SK-N-SH (cell line): ENCODE measurements around the gene SULT2B1. TPM values are rescaled to one million over a fixed set of nuclear protein-coding genes. Genes with fewer than 3 reads are reported as not detected.

Source experiments
- CTCF ChIA-PET: fragments of 300-600, 350-600 bp; formaldehyde crosslinking; extraction: SDS; loops from one replicate; lab custom pipeline; 2021; lab: Yijun Ruan, JAX
- POLR2A ChIA-PET: fragments of 350-600 bp; sonication (Branson Sonifier 250); formaldehyde crosslinking; extraction: SDS; loops from one replicate; lab custom pipeline; 2020; ENCODE audit warnings: antibody characterized with exemption, inconsistent platforms; lab: Yijun Ruan, JAX
- DNase-seq: peaks from one replicate; pipeline ENCODE4 v3.0.0; 2012
- H2AFZ ChIP-seq: fragments of 200-600 bp; sonication (generic); 2 replicates; pipeline ENCODE4 v1.8.1; 2016; ENCODE audit warnings: antibody characterized with exemption, mild to moderate bottlenecking, low read depth
- H3F3A ChIP-seq: fragments of 200-600 bp; sonication (generic); replicated peaks from 2 replicates; pipeline ENCODE3; 2016; ENCODE audit warnings: antibody characterized with exemption, mild to moderate bottlenecking; ENCODE audit not compliant: insufficient read depth
- H3K27ac ChIP-seq, 2 experiments: fragments of 200-500 bp in 1 of 2; fragments of 200-600 bp in 1 of 2; sonication (Bioruptor generic) in 1 of 2; sonication (generic), shearing (Covaris generic) in 1 of 2; 2 replicates each; pipeline versions ENCODE4 v1.5.1 to v1.6.1; 2014 to 2016; ENCODE audit warnings: low read depth in 2 of 2, inconsistent platforms in 1 of 2, low read length in 1 of 2, mild to moderate bottlenecking in 1 of 2, mixed read lengths in 1 of 2
- H3K27me3 ChIP-seq: fragments of 200-600 bp; sonication (generic), shearing (Covaris generic); 2 replicates; pipeline ENCODE4 v1.6.1; 2016; ENCODE audit warnings: mixed run types; ENCODE audit not compliant: insufficient read depth
- H3K36me3 ChIP-seq, 2 experiments: fragments of 200-500 bp in 1 of 2; fragments of 200-600 bp in 1 of 2; sonication (Bioruptor generic) in 1 of 2; sonication (generic) in 1 of 2; replicated peaks in 1 of 2; 2 replicates each; pipeline versions ENCODE3 to v1.5.1; 2014 to 2016; ENCODE audit warnings: low read length in 1 of 2, mild to moderate bottlenecking in 1 of 2; ENCODE audit not compliant: insufficient read depth in 2 of 2, control insufficient read depth in 1 of 2
- H3K4me1 ChIP-seq, 2 experiments: fragments of 200-500 bp in 1 of 2; fragments of 200-600 bp in 1 of 2; sonication (Bioruptor generic) in 1 of 2; sonication (generic), shearing (Covaris generic) in 1 of 2; 2 replicates each; pipeline versions ENCODE4 v1.5.1 to v1.6.1; 2014 to 2016; ENCODE audit warnings: low read depth in 1 of 2, low read length in 1 of 2, mixed run types in 1 of 2; ENCODE audit not compliant: insufficient read depth in 2 of 2, control insufficient read depth in 1 of 2
- H3K4me2 ChIP-seq: fragments of 200-600 bp; sonication (generic), shearing (Covaris generic); 2 replicates; pipeline ENCODE4 v1.6.1; 2017; ENCODE audit warnings: mixed run types
- H3K4me3 ChIP-seq, 2 experiments: fragments of 200-500 bp in 1 of 2; fragments of 200-600 bp in 1 of 2; sonication (Bioruptor generic) in 1 of 2; sonication (generic), shearing (Covaris generic) in 1 of 2; 2 replicates each; pipeline versions ENCODE4 v1.5.1 to v1.8.1; 2014 to 2016; ENCODE audit warnings: low read depth in 2 of 2, inconsistent platforms in 1 of 2, low read length in 1 of 2, mild to moderate bottlenecking in 1 of 2, mixed read lengths in 1 of 2, moderate library complexity in 1 of 2
- H3K79me2 ChIP-seq: fragments of 200-600 bp; sonication (generic); 2 replicates; pipeline ENCODE4 v1.8.1; 2017; ENCODE audit warnings: mild to moderate bottlenecking; ENCODE audit not compliant: insufficient read depth
- H3K9ac ChIP-seq: fragments of 200-600 bp; sonication (generic); 2 replicates; pipeline ENCODE4 v1.6.1; 2017; ENCODE audit warnings: mixed run types
- H3K9me2 ChIP-seq: fragments of 200-600 bp; sonication (generic); 2 replicates; pipeline ENCODE4 v1.6.1; 2017; ENCODE audit warnings: mixed run types
- H3K9me3 ChIP-seq: fragments of 200-600 bp; sonication (generic); 2 replicates; pipeline ENCODE4 v1.6.1; 2017; ENCODE audit warnings: mixed run types, mild to moderate bottlenecking, moderate library complexity
- H4K20me1 ChIP-seq: fragments of 200-600 bp; sonication (generic); 2 replicates; pipeline ENCODE4 v1.6.1; 2017; ENCODE audit warnings: mild to moderate bottlenecking, mixed run types; ENCODE audit not compliant: insufficient read depth
- CHD2 ChIP-seq: fragments of 150-350 bp; IDR thresholded peaks from 2 replicates; pipeline ENCODE4 v1.6.1; 2018; ENCODE audit warnings: low read length; ENCODE audit not compliant: partially characterized antibody
- ELF1 ChIP-seq: IDR thresholded peaks from 2 replicates; pipeline ENCODE4 v1.4.0; 2012
- GATA2 ChIP-seq: sonication (generic); formaldehyde crosslinking; IDR thresholded peaks from 2 replicates; pipeline ENCODE4 v1.5.0; 2020; ENCODE audit warnings: mild to moderate bottlenecking, missing genetic modification reagents
- JUND ChIP-seq: IDR thresholded peaks from 2 replicates; pipeline ENCODE4 v1.4.0; 2012
- MXI1 ChIP-seq: IDR thresholded peaks from 2 replicates; pipeline ENCODE4 v1.6.1; 2012; ENCODE audit warnings: mild to moderate bottlenecking, low read depth, low read length, improper control_type of control experiment
- POLR2AphosphoS5 ChIP-seq: IDR thresholded peaks from 2 replicates; pipeline ENCODE4 v1.6.1; 2012; ENCODE audit warnings: low read depth, low read length
- RFX5 ChIP-seq: IDR thresholded peaks from 2 replicates; pipeline ENCODE4 v1.6.1; 2012; ENCODE audit warnings: mild to moderate bottlenecking, improper control_type of control experiment, low read length
- TCF12 ChIP-seq: IDR thresholded peaks from 2 replicates; pipeline ENCODE4 v1.4.0; 2012
- WGBS: methylation state at CpG from one replicate; pipeline ENCODE4 v1.1.6; 2017; ENCODE audit warnings: low lambda C conversion rate; 5-methylcytosine and 5-hydroxymethylcytosine counted together
- polyA plus RNA-seq, 3 experiments: library from polyadenylated mRNA; depleted of rRNA; stranded (reverse); fragments of >200 nt; gene quantifications; 2 replicates each; pipeline ENCODE4 v1.2.3, GENCODE V29; 2012
- TF ChIP-seq, protein P1 (sequence below): IDR thresholded peaks from 2 replicates; pipeline ENCODE4; 2012
- TF ChIP-seq, protein P2 (sequence below): IDR thresholded peaks from 2 replicates; pipeline ENCODE4 v1.6.1; 2012; ENCODE audit warnings: mild to moderate bottlenecking, low read depth, low read length, moderate library complexity
- TF ChIP-seq, protein P3 (sequence below): IDR thresholded peaks from 2 replicates; pipeline ENCODE4 v1.4.0; 2012; ENCODE audit warnings: low read depth, borderline replicate concordance

SULT2B1 gene
- polyA plus RNA-seq, 1 of the 3 experiments (the other 2 are of a cell fraction) = 0.92 TPM

DNA sequence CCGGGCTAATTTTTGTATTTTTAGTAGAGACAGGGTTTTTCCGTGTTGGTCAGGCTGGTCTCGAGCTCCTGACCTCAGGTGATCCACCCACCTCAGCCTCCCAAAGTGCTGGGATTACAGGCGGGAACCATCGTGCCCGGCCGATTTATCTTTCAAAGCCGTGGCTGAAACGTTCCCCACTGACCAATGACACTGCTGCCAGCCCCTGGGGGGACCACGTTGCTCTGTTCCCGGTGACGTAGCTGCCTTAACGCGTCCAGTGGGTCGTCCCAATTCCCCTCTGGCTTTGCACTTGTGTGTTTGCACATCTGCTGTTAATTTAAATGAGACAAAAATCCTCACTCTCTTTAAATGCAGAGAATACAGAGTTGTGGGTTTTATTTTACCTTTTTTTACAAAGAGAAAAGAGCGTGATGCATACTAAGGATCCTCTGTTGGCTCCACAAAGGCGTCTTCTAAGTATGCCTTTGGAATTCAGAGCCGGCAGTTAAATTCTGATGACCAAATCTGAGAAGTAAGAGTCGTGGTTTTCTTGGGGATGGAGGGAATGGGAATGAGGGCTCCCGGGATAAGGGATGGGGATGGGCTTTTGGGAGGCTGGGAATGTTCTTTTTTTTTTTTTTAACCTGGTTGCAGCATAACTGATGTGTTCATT is 21.8 kb upstream of the SULT2B1 start:
- H3K27me3 ChIP-seq = no peaks in the 10 kb centered on the region
- peaks cover 0 to 2% of the 10 kb centered on the region in 2 experiments; a peak in 1 of 4 replicates for H3K4me1 ChIP-seq
- H3K4me3 ChIP-seq = no peak overlapping the region
- 41% methylated on average over 19 of the region's 20 CpGs for WGBS
- H4K20me1 ChIP-seq = no peaks in the 10 kb centered on the region
- no peaks in the 10 kb centered on the region for H3K36me3 ChIP-seq
- POLR2A ChIA-PET = interaction anchor here (0.8 to 1.2 kb wide), 2 partner anchors 10 to 16 kb away, joined by 3 to 4 read pairs; no protein-coding TSS in a partner anchor
- DNase-seq = peak; percentile 81
- no peak overlapping the region for H3K9ac ChIP-seq
- H3K4me2 ChIP-seq = 0 out of 2 replicates have a peak overlapping the region, but pooled peaks have one; percentile 40
- H2AFZ ChIP-seq = peak overlapping the region; percentile 77; the same call in 1 of the 2 replicates
- TF ChIP-seq, protein P1, sequence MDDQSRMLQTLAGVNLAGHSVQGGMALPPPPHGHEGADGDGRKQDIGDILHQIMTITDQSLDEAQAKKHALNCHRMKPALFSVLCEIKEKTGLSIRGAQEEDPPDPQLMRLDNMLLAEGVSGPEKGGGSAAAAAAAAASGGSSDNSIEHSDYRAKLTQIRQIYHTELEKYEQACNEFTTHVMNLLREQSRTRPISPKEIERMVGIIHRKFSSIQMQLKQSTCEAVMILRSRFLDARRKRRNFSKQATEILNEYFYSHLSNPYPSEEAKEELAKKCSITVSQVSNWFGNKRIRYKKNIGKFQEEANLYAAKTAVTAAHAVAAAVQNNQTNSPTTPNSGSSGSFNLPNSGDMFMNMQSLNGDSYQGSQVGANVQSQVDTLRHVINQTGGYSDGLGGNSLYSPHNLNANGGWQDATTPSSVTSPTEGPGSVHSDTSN = no peak
- TF ChIP-seq CHD2 (no peak), GATA2 (CRISPR knock-in tag) (no peak), MXI1 (0 out of 2 replicates have a peak, but pooled peaks have one; percentile 25), POLR2AphosphoS5 (no peak), JUND (no peak), TCF12 (0 out of 2 replicates have a peak, but pooled peaks have one; percentile 25), RFX5 (no peak), ELF1 (no peak)
- TF ChIP-seq, protein P2, sequence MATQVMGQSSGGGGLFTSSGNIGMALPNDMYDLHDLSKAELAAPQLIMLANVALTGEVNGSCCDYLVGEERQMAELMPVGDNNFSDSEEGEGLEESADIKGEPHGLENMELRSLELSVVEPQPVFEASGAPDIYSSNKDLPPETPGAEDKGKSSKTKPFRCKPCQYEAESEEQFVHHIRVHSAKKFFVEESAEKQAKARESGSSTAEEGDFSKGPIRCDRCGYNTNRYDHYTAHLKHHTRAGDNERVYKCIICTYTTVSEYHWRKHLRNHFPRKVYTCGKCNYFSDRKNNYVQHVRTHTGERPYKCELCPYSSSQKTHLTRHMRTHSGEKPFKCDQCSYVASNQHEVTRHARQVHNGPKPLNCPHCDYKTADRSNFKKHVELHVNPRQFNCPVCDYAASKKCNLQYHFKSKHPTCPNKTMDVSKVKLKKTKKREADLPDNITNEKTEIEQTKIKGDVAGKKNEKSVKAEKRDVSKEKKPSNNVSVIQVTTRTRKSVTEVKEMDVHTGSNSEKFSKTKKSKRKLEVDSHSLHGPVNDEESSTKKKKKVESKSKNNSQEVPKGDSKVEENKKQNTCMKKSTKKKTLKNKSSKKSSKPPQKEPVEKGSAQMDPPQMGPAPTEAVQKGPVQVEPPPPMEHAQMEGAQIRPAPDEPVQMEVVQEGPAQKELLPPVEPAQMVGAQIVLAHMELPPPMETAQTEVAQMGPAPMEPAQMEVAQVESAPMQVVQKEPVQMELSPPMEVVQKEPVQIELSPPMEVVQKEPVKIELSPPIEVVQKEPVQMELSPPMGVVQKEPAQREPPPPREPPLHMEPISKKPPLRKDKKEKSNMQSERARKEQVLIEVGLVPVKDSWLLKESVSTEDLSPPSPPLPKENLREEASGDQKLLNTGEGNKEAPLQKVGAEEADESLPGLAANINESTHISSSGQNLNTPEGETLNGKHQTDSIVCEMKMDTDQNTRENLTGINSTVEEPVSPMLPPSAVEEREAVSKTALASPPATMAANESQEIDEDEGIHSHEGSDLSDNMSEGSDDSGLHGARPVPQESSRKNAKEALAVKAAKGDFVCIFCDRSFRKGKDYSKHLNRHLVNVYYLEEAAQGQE = no peak
- TF ChIP-seq, protein P3, sequence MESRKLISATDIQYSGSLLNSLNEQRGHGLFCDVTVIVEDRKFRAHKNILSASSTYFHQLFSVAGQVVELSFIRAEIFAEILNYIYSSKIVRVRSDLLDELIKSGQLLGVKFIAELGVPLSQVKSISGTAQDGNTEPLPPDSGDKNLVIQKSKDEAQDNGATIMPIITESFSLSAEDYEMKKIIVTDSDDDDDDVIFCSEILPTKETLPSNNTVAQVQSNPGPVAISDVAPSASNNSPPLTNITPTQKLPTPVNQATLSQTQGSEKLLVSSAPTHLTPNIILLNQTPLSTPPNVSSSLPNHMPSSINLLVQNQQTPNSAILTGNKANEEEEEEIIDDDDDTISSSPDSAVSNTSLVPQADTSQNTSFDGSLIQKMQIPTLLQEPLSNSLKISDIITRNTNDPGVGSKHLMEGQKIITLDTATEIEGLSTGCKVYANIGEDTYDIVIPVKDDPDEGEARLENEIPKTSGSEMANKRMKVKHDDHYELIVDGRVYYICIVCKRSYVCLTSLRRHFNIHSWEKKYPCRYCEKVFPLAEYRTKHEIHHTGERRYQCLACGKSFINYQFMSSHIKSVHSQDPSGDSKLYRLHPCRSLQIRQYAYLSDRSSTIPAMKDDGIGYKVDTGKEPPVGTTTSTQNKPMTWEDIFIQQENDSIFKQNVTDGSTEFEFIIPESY = no peak
- TF ChIP-seq, all 33 proteins: peak for 2
- Histone ChIP-seq H3F3A (no peaks in the 10 kb centered on the region), H3K27ac (no peak overlapping the region), H3K79me2 (no peaks in the 10 kb centered on the region), H3K9me2 (no peaks in the 10 kb centered on the region), H3K9me3 (no peaks in the 10 kb centered on the region; the same call in 1 of the 2 replicates)
- CTCF ChIA-PET = interaction anchor here (0.6 to 1.0 kb wide), 2 partner anchors 15 to 65 kb away, joined by 3 read pairs; no protein-coding TSS in a partner anchor
